GM21723 (cell line): Measurements from ENCODE around the gene TYMP.
A peak's percentile ranks its signal among the peaks of the same experiment; 100 is the strongest.

Experiments
- ATAC-seq: cut with Tn5 transposase; IDR thresholded peaks from one replicate; pipeline ENCODE4 v1.9.1; 2021; ENCODE audit warnings: mild to moderate bottlenecking, moderate library complexity; ENCODE audit not compliant: unreplicated experiment

The TYMP gene

GRCh38 chr22:50506611-50507420 is 23.0 kb downstream of the TYMP start:
- peak; percentile 3 for ATAC-seq

GRCh38 chr22:50505776-50506610 is 23.8 kb downstream of the TYMP start:
- ATAC-seq, result no peak

- no peak for ATAC-seq
Observed at GRCh38 chr22:50505276-50505775, 24.5 kb downstream of the TYMP start.

- no peak for ATAC-seq
Observed at GRCh38 chr22:50504369-50505211, 25.2 kb downstream of the TYMP start.

- ATAC-seq, result no peak
Observed at GRCh38 chr22:50503475-50504145, 26.2 kb downstream of the TYMP start.

GRCh38 chr22:50502628-50503474 is 27.0 kb downstream of the TYMP start:
- no peak for ATAC-seq

GRCh38 chr22:50502096-50502495 is 27.7 kb downstream of the TYMP start:
- ATAC-seq, result no peak

GRCh38 chr22:50500452-50500851 is 29.4 kb downstream of the TYMP start:
- no peak for ATAC-seq

GRCh38 chr22:50498322-50498890 is 31.4 kb downstream of the TYMP start:
- no peak for ATAC-seq

GRCh38 chr22:50497093-50497492 is 32.7 kb downstream of the TYMP start:
- ATAC-seq, result no peak

- ATAC-seq, result no peak
Observed at GRCh38 chr22:50490531-50491308, 39.1 kb downstream of the TYMP start.

GRCh38 chr22:50489363-50490243 is 40.2 kb downstream of the TYMP start:
- ATAC-seq, result no peak

GRCh38 chr22:50488886-50489285 is 40.9 kb downstream of the TYMP start:
- no peak for ATAC-seq

GRCh38 chr22:50488006-50488677 is 41.7 kb downstream of the TYMP start:
- no peak for ATAC-seq

- no peak for ATAC-seq
Observed at GRCh38 chr22:50487290-50488005, 42.4 kb downstream of the TYMP start.
